Measurements from ENCODE around the gene KLHDC3.

KLHDC3 gene

GRCh38 chr6:43013843-43014433, at the start of gene KLHDC3, which contains the start of gene MEA1:
TSS of gene KLHDC3 (plus strand) at chr6:43014249. CDS start at chr6:43017193, 2,944 bp downstream.
TSS of gene MEA1 (minus strand) at chr6:43013946. CDS start at chr6:43013813, 133 bp downstream.
- FAIRE-seq, result peak; percentile 97

GRCh38 chr6:42966571-42966970, 47.5 kb upstream of the KLHDC3 start:
- FAIRE-seq, result no peak

- no peak for FAIRE-seq
Measured at GRCh38 chr6:42967228-42967627, 46.8 kb upstream of the KLHDC3 start.

DNA sequence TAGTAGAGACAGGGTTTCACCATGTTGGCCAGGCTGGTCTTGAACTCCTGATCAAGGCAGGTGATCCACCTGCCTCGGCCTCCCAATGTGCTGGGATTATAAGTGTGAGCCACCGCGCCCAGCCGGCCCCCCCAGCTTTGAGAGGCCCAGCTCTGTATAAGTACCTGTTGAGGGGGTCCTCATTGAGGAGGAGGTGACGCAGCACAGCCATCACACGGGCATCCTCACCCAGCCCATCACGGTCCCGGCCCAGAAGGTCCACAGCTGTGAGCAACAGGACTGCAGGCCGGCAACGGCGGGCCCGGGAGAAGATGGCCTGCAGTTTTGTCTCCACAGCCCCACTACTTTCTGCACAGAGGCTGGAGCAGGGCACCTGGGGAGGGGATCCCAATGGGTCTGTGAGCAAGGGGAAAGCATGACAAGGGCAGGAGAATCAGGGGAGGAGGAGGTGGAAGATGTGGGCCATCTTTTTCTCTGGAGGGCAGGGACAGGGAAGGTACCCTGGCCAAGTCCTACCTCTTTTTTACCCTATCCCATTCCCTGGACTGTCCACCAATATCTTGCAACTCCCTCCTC, 45.8 kb upstream of the KLHDC3 start:
- FAIRE-seq, result no peak

GRCh38 chr6:42968783-42969182, 45.3 kb upstream of the KLHDC3 start:
- no peak for FAIRE-seq

GRCh38 chr6:42969431-42969830, 44.6 kb upstream of the KLHDC3 start:
- no peak for FAIRE-seq

GRCh38 chr6:42969934-42970333, 44.1 kb upstream of the KLHDC3 start:
- FAIRE-seq, result no peak

- FAIRE-seq, result no peak
Measured at GRCh38 chr6:42970871-42971612, 43.0 kb upstream of the KLHDC3 start.

DNA sequence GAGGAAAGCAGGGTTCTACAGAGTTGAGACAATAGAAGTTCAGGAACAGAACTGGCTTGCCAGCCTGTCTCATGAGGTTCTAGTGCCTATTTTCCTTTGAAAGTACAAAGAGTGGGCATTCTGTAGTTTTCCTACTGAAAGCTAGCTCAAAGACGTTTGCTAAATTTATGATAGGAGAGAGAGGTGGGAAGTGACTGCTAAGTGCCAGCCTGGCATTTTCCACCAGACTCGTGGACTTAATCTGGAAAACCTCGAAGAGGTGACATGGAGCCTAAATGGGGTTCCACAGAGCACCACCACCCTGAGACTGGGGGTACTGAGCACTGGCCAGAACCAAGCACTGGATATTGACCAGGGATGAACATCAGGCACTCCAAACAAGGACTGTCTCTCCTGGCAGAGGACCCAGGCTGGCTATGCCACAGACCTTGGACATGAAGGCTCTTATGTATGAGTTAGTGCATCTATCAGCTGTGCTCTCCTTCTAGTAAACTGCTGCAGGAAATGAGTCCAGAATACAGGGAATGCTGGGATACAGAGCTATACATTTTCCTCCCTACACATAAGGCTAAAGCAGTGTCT, 42.2 kb upstream of the KLHDC3 start:
- no peak for FAIRE-seq

DNA sequence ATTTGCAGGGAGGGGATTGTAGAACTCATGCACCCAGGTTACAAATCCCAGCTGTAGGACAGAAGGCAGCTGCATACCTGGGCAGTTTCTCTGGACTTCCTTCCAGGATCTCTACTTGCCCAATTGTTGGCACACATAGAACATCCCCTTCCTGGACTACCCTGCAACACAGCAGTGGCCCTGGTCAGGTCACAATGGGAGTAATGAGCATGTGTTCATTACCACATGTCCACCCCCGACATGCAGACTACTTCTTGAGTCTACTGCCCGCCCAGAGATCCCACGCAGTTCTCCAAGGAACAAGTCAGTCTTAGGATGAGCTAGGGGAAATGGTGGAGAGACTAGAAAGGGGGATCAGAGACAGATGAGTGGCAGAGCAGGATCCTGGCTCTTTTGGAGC, 40.1 kb upstream of the KLHDC3 start:
- FAIRE-seq, result no peak

DNA sequence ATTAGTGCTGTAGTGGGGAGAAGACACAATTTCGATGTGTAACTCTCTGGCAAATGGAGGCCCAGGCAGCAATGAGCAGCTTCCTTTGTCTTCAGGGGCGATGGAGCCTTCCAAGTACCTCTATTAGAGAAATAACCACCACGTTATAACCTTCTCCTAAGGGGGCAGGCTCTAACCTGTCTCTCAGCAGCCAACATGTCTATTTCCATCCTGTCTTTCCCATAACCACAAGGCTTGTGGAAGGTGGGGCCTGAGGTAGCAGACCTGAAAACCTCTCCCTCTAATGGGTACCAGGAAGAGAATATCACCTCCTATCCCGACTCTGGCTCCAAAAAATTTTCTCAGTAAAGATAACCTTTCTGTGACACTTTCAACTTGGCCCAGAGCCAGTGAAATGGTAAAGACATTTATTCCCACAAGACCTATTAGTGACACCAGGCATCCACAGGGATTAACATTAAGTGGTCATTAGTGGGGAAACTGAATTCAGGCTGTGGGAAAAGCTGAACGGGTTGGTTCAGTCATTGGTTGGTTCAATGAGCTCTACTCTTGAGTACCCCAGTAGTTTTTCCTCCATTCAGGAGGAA, 39.0 kb upstream of the KLHDC3 start:
- FAIRE-seq, result no peak

GRCh38 chr6:42978487-42978838, 35.6 kb upstream of the KLHDC3 start:
- FAIRE-seq, result no peak

- FAIRE-seq, result no peak
Measured at GRCh38 chr6:42978839-42979522, 35.1 kb upstream of the KLHDC3 start, which contains the start of gene PEX6. TSS of gene PEX6 (minus strand) at chr6:42979181. CDS start at chr6:42979150, 31 bp downstream.

- no peak for FAIRE-seq
Measured at GRCh38 chr6:42979523-42980177, 34.4 kb upstream of the KLHDC3 start.

GRCh38 chr6:42981836-42982235, 32.2 kb upstream of the KLHDC3 start:
- no peak for FAIRE-seq

DNA sequence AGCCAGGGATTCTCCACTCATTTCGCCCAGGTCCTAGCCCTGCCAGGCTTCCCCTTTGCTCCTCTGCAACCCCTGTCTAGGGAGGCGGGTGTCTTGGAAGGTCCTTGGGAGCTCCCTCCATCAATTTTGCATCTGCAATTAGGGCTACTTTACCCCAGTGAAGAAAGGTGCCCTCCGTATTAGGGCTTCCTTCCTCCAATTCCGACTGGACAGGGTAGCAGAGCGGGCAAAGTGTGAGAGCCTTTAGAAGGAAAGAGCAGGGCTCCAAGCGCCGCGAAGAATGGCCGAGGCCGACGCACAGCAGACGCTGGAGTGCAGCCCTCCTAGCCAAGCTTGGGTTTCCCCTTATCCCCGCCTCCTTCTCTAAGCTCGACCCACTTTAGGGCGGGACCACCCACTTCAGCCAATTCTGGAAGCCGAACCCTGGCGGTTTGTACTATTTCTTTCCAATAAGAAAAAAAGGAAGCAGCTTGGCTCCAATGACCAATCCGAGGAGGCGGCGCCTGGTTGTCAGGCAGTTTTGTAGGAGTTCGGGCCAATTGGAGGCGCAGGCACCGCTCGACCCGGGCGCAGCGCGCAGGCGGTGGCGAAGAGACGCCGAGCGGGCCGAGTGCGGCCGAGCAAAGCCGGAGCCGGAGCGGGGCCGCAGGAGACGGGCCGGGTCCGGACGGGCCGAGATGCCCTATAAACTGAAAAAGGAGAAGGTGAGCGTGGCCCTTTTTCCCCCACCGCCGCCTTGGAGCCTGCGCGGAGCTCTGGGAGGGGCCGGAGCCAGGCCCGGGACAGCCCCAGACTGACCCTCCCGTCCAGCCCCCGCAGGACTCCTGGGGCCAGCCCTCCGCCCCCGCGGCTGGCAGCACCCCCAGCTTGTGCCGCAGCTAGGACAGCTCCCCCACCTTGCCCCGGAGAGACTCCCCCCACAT, 29.8 kb upstream of the KLHDC3 start, which contains the start of gene PPP2R5D:
Gene PPP2R5D, plus strand, starts transcription at position 570 of the 923 bp plus-strand sequence. Its CDS starts 108 bp downstream, at position 678.
- FAIRE-seq, result peak; percentile 94

- FAIRE-seq, result no peak
Measured at GRCh38 chr6:42984924-42985475, 29.0 kb upstream of the KLHDC3 start.

- FAIRE-seq, result no peak
Measured at GRCh38 chr6:42987533-42988451, 26.3 kb upstream of the KLHDC3 start.

GRCh38 chr6:42988486-42989020, 25.5 kb upstream of the KLHDC3 start:
- no peak for FAIRE-seq
